NCI-H2196 (cell line): Measurements from ENCODE around the gene ZFAND3.
"Not testable (repeated sequence)": the region's sequence is repeated elsewhere in the genome, so short reads cannot be mapped to it uniquely, and the experiment has no call there.

Experiments used
- DNase-seq: peaks from one replicate; lab custom pipeline; 2025; ENCODE audit not compliant: unreplicated experiment; lab: John Stamatoyannopoulos, UW

Gene ZFAND3

GRCh38 chr6:37930288-37930971, 110.9 kb downstream of the ZFAND3 start:
- no peak for DNase-seq

GRCh38 chr6:37931066-37931465, 111.5 kb downstream of the ZFAND3 start:
- no peak for DNase-seq

- no peak for DNase-seq
These were observed 114.7 kb downstream of the ZFAND3 start for GRCh38 chr6:37934276-37934675.

GRCh38 chr6:37936150-37936549, 116.6 kb downstream of the ZFAND3 start:
- DNase-seq: no peak

GRCh38 chr6:37936906-37937305, 117.4 kb downstream of the ZFAND3 start:
- no peak for DNase-seq

GRCh38 chr6:37938909-37939308, 119.4 kb downstream of the ZFAND3 start:
- no peak for DNase-seq

GRCh38 chr6:37940074-37940847, 120.7 kb downstream of the ZFAND3 start:
- DNase-seq: no peak

GRCh38 chr6:37941871-37942270, 122.3 kb downstream of the ZFAND3 start:
- DNase-seq: no peak

- DNase-seq: no peak
These were observed 123.3 kb downstream of the ZFAND3 start for GRCh38 chr6:37942606-37943376.

GRCh38 chr6:37943436-37944058, 124.0 kb downstream of the ZFAND3 start:
- no peak for DNase-seq

- DNase-seq: peak; percentile 11
These were observed 126.5 kb downstream of the ZFAND3 start for GRCh38 chr6:37946057-37946456.

GRCh38 chr6:37947468-37947867, 127.9 kb downstream of the ZFAND3 start:
- DNase-seq: no peak

- DNase-seq: not testable (repeated sequence)
These were observed 129.1 kb downstream of the ZFAND3 start for GRCh38 chr6:37948584-37948983.

GRCh38 chr6:37952027-37952426, 132.5 kb downstream of the ZFAND3 start:
- DNase-seq: no peak

- DNase-seq: no peak
These were observed 135.3 kb downstream of the ZFAND3 start for GRCh38 chr6:37954791-37955190.

GRCh38 chr6:37956711-37957275, 137.3 kb downstream of the ZFAND3 start:
- no peak for DNase-seq

GRCh38 chr6:37959061-37959460, 139.5 kb downstream of the ZFAND3 start:
- DNase-seq: no peak

GRCh38 chr6:37960139-37960935, 140.8 kb downstream of the ZFAND3 start:
- DNase-seq: no peak

GRCh38 chr6:37962481-37963080, 143.1 kb downstream of the ZFAND3 start:
- DNase-seq: not testable (repeated sequence)
